ENCODE data around the gene ALG3.
A peak's percentile ranks its signal among the peaks of the same experiment; 100 is the strongest.
"Not testable (repeated sequence)": the region's sequence is repeated elsewhere in the genome, so short reads cannot be mapped to it uniquely, and the experiment has no call there.

The ALG3 gene
- 7.1 to 15.3 (median 11.0) reads per million in 4 donors for total RNA-seq

DNA sequence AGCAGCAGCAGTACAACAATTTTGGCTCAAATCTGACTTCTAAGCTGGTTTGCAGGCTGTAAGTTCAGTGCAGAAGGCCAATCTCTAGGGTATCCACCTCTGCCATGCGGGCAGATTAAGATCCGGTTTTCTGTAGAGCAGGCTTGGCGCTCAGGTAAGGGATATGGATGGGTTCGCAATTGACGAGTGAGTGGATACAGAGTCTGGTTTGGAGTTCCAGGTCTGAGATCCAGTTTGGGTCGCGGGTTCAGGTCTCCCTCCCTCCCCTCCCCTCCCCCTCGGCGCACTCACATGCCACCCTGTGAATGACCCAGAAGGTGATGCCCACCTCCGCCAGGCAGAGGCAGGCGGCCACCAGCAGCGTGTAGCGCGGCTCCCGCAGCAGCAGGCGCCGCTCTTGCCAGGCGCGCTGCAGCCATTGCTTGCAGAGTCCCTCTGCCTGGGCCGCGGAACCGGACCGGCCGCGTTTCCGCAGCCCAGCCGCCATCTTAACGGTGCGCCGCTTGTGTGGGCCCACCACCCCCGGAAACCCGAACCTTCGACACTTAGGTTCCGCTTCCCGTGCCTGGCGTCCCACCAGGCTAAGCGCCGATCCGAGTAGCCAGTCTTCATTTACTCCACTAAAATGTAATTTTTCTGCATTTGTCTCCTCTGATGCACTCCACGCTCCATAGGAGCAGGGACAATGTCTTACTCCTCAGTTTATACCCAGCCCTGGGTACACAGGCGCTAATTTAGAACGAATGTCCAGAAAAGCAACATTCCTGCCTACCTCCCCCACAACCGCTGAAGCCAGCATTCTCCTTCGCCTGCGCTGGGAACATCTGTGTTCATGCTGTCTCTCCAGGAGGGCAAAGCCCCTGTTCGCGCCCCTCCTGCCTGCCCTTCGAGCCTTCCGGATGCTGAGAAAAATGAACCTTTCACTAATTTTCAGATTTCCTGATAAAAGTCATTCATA, at the start of gene ALG3:
TSS of gene ALG3 (minus strand) at position 509 of the 958 bp plus-strand sequence. CDS start at position 487, 22 bp downstream.
- DNase-seq, result peak; percentile 69 to 87 (median 79)

DNA sequence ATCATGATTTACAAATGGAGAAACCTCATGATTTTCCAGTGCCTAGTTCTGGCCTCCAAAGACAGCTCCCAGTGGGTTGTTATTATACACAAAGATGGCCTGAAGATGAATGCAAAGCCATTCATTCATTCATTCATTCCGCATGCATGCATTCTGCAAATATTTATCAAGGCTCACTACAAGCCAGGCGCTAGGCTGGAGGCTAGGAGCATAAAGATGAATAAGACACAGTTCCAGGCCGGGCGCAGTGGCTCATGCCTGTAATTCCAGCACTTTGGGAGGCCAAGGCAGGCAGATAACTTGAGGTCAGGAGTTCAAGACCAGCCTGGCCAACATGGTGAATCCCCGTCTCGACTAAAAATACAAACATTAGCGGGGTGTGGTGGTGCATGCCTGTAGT, 47.9 kb upstream of the ALG3 start:
- no peak for DNase-seq

DNA sequence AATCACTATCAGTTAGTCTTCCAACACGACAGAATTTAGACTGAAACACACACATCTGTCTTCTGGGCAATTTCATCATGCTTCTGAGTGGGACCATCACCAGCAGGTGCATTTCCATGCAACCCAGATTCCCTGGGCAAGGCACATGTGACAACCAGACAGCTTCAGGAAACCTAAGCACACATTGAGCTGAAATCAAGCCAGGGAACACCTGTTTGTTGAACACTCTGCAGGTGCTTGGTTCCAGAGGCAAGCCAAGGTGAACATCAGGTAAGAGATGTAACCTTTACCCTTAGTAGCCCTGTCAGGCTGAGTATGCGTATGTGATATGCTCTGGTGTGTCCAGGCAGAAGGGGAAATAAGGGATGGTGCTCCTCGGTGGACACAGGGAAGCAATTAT, 47.0 kb upstream of the ALG3 start:
- DNase-seq, result no peak

DNA sequence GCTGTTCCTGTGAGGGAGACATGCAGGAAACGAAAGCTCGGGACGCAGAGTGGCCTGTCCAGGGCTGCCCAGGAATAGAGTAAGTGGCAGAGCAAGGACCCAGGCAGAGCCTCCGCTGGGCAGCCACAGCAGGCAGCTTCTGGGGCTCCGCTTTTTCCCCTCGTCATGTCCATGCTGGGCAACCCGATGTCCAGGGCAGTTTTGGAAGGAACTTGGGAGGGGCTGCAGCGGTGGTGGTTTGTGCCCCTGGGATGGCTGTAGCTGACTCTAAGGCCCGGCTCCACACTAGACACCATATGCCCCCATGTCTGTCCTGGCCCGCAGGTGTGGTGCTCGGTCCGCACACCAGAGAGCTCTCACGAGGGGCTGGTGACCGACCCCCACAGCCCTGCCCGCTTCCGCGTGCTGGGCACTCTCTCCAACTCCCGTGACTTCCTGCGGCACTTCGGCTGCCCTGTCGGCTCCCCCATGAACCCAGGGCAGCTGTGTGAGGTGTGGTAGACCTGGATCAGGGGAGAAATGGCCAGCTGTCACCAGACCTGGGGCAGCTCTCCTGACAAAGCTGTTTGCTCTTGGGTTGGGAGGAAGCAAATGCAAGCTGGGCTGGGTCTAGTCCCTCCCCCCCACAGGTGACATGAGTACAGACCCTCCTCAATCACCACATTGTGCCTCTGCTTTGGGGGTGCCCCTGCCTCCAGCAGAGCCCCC, 43.1 kb upstream of the ALG3 start:
- DNase-seq, result no peak

DNA sequence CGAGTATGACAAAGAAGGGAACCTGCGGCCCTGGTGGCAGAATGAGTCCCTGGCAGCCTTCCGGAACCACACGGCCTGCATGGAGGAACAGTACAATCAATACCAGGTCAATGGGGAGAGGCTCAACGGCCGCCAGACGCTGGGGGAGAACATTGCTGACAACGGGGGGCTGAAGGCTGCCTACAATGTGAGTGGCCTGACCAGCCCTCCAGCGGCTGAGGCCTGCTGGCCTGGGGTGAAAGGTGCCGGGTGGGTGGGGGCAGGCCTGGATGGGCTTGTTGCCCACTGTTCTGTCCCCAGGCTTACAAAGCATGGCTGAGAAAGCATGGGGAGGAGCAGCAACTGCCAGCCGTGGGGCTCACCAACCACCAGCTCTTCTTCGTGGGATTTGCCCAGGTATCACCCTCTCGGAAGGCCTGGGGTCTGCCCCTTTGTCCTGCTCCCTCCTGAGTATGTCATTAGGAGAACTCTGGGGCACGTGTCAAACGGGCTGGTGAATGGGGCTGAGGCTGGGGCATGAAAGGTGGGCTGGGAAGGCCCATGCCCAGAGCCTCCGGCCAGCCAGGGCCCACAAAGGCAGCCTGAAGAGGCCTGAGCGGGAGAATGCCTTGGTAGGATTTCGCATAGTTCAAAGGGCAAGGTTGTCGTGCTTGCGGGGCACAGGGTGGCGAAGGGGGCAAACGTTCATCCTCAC, 42.4 kb upstream of the ALG3 start:
- no peak for DNase-seq

DNA sequence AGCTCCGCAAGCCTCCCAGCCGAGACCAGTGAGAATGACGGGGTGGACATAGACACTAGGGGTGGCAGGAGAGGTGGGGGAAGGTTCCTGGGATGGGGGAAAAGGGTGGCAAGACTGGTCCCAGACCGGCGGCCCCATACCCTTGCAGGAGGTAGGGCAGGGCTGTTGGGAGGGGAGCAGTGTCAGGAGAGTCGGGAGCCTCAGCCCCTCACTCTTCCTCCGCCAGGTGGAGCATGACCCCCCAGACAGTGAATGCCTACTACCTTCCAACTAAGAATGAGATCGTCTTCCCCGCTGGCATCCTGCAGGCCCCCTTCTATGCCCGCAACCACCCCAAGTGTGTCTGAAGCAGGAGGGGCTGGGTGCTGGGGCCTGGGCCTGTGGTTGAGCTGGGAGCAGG, 41.6 kb upstream of the ALG3 start:
- DNase-seq, result no peak

DNA sequence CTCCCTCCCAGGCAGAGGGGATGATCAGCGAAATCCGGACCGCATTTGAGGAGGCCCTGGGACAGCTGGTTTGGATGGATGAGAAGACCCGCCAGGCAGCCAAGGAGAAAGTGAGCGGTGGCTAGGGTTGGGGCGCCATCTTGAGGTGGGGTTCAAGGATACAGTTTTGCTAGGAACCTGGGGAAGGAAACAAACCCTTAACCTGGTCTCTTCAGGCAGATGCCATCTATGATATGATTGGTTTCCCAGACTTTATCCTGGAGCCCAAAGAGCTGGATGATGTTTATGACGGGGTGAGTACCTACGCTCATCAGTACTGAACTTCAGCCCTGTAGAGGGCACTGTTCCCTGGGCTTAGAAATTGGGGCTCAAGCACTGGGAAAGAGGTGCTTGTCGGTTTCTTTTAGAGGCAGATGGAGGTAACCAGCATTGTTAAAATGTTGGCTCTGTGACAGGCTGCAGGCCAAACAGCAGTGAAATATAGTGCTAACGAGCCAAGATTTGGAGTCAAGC, 40.7 kb upstream of the ALG3 start:
- DNase-seq, result peak in 4 of 5 donors; percentile 30 to 55 (median 40)

DNA sequence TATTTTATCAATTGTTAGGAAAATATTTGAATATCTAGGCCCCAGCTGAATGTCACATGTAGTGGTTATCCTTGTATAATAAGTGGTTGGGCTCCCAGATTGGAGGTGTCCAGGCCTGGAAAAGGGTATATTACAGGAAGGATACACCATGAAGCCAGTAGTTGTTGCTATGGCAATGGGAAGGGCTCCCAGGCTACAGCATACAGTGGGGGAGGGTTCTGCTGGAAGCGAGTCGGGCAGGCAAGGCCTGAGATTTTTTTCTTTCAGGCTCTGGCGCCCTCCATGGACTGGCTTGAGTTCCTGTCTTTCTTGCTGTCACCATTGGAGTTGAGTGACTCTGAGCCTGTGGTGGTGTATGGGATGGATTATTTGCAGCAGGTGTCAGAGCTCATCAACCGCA, 35.9 kb upstream of the ALG3 start:
- peak in 1 of 5 donors; percentile 35 for DNase-seq

DNA sequence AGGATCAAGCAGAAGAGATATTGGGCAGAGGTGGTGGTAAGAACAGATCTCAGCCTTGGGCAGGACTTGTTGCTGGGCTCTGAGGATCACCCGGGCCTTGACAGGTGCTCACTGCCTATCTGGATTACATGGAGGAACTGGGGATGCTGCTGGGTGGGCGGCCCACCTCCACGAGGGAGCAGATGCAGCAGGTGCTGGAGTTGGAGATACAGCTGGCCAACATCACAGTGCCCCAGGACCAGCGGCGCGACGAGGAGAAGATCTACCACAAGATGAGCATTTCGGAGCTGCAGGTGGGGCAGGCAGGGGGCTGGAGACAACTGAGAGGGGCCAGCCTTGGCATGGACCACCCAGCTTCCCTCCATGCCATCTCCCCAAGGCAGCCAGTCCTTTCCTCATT, 34.9 kb upstream of the ALG3 start:
- DNase-seq, result no peak

DNA sequence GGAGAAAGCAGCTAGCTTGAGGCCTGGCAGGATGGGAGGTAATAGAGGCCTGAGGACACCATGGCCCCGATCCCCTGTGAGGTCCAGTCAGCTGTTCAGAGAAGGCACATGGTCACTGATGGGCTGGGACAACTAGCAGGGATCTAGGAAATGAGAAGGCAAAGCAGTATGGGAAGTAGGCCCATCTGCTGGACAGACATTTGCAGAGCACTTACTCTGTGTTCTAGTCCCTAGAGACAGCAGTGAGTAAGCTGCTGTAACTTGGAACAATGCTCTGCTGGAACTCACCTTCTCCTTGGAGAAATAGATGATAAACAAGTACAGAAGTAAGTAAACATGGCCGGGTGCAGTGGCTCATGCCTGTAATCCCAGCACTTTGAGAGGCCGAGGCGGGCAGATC, 34.2 kb upstream of the ALG3 start:
- DNase-seq, result no peak

DNA sequence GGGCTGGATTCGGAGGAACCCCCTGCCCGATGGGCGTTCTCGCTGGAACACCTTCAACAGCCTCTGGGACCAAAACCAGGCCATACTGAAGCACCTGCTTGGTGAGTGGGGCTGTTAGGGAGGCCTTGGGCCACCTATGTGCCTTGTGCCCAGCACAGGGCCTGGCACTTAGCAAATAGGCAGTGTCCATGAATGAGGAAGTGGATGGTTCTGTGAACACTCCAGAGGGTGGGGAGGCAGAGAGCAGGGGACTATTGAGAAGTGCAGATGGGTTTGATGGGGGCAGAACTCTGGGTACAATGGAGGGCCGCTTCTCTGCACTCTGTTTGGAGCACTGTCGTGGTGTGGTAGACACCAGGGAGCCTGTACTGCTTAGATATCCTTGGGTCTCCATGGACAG, 28.6 kb upstream of the ALG3 start:
- DNase-seq, result no peak

DNA sequence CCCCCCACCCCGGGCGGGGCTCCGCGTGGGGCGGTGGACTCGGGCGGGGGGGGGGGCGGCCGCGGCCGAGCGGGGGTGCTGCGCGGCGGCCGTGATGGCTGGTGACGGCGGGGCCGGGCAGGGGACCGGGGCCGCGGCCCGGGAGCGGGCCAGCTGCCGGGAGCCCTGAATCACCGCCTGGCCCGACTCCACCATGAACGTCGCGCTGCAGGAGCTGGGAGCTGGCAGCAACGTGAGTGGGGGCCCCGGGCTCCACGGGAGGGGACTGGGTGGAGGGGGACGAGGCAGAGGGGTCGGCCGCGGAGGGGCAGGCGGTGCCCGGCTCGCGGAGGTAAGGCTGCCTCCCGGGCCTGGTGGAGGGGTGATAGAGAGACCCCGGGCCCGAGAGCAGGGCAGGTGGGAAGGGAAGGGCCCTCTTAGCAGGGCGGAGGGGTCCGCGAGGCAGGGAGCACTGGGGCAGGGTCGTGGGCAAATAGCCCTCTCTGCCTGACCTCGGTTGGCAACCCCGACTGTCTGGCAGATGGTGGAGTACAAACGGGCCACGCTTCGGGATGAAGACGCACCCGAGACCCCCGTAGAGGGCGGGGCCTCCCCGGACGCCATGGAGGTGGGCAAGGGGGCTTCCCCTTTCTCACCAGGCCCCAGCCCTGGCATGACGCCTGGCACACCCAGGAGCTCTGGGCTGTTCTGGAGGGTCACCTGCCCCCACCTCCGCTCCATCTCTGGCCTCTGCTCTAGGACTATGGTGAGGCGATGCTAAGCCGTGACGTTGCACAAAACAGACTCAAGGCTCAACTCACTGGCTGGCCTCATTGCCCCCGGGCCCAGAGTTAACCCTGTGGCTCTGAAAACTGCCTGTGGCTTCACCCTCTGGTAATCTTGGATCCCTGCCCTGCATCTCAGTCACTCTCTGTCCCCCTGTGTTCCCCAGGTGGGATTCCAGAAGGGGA, 27.5 kb upstream of the ALG3 start, which contains the start of gene ECE2:
TSS of gene ECE2 (plus strand) at position 62 of the 950 bp plus-strand sequence. CDS start at position 194, 132 bp downstream.
- no peak for DNase-seq

DNA sequence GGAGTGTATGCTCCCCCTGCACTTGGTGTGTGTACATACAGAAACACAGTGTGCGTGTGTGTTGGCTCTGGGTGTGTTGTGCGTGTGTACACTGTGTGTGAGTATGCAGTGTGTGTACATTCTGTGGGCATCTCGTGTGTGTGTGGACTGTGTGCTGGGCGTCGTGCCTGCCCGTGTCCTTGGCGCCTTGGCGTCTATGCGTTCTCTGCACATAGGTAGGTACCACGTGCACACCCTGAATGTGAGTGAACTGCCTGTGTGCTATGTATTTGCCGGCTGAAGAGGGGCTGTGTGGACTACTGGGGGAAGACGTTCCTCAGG, 26.6 kb upstream of the ALG3 start:
- DNase-seq, result no peak

DNA sequence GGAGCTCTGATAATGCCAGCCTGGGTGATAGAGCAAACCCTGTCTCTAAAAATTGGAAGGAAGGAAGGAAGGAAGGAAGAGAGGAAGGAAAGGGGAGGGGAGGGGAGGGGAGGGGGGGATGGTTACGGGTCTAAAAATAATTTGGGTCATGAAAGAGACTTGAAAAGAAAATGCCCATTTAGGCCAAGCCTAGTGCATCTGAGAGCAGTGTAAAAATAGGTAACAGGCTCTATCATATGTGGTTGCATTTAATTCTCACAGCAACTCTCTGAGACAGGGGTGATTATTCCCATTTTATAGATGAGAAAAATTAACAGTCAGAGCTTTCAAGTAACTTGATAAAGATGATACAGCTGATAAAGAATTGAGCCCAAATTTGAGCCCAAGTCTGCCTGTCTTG, 23.5 kb upstream of the ALG3 start:
- no peak for DNase-seq

DNA sequence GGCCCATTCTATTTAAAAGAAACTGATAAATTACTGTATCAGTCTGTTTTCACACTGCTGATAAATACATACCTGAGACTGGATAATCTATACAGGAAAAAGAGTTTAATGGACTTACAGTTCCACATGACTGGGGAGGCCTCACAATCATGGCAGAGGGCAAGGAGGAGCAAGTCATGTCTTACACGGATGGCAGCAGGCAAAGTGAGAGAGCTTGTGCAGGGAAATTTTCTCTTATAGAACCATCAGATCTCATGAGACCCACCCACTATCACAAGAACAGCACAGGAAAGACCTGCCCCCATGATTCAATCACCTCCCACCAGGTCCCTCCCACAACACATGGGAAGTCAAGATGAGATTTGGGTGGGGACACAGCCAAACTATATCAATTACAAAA, 18.5 kb upstream of the ALG3 start:
- DNase-seq, result not testable (repeated sequence)

DNA sequence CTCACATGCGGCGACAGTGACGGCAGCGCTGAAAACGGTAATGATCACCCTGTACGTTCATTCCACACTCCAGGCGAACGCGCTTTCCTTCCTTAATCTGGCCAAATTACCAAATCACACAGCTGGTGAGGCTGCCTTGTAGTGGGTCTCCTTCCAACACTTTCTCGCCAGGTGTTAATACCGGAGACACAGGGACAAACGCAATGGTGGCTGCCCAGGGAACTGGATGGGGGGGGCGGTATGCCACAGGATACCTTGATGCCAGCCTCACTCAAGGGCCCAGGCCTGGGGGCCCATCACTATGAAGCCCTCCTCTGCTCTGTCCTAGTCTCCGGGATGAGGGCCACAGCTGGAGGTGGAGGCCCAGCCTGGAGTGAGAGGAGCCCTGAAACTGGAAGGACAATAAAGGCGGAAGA, 14.0 kb upstream of the ALG3 start:
- no peak for DNase-seq

DNA sequence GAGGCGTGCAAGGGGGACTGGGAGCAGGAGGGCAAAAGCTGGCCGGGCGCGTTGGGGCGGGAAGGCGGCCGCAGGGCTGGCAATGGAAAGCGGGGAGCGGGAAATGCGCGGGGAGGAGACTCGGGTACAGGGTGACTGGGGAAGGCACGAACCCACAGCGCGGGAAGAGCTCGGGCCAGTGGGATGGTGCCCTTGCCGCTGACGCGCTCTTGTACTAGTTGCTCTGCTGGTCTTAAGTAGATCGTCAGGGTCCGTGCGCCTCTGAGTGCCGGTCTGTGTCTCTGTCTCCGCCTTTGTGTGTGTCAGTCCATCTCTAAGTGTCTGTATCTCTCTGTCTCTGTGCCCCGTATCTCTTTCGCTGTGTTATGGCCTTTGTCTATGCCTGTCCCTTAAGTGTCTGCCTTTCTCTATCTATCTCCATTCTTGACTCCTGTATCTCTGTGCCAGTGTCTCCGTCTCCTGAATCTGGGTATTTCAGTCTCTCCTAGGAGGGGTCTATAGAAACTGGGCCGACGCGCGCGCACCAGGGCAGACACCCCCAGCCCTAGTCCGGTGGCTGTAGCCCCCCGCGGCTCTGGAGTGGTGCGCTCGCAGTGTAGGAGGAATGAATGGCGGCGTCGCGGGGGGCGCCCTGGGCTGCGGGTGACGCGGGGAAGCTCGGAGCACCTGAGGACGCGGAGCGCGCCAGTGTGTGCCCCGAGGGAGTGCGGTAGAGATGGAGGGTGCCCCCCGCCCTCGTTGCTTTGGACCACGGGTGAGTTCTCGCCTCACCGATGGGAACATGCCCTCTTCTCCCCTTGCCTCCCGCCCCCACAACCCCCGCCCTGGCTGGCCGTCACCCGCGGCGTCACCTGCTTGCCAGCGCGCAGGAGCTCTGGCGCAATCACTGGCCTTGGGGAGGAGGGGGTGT, 13.3 kb upstream of the ALG3 start:
- DNase-seq, result peak in 1 of 5 donors; percentile 10

DNA sequence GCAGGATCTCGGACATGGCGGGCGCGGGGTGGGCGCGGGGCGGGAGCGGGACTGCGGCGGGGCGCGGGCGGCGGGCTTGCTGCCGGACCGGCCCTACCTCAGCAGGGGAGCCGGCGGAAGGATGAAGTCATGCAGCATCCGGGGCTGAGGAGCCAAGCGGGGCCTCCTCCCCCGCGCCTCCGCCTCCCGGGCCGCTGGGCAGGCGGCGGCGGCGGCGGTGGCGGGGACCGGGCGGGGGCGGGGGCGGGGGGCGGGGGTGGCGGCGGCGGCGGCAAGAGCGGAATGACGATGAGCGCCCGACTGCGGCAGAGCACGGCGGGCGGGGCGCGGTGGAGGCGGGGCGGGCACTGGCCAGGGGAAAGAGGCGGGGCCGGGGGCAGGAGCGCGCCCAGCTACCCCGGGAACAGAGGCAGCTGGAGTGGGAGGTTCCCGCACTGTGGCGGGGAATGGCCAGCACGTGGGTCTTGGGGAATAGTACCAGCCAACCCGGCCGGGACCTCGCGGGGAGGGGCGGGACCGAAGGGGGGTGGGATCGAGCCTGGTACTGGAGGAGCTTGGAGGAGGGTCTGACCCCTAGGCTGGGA, 12.6 kb upstream of the ALG3 start, which contains the start of gene CAMK2N2:
TSS of gene CAMK2N2 (minus strand) at position 284 of the 584 bp plus-strand sequence. CDS start at position 16, 268 bp downstream.
- DNase-seq, result peak; percentile 24 to 64 (median 50)

DNA sequence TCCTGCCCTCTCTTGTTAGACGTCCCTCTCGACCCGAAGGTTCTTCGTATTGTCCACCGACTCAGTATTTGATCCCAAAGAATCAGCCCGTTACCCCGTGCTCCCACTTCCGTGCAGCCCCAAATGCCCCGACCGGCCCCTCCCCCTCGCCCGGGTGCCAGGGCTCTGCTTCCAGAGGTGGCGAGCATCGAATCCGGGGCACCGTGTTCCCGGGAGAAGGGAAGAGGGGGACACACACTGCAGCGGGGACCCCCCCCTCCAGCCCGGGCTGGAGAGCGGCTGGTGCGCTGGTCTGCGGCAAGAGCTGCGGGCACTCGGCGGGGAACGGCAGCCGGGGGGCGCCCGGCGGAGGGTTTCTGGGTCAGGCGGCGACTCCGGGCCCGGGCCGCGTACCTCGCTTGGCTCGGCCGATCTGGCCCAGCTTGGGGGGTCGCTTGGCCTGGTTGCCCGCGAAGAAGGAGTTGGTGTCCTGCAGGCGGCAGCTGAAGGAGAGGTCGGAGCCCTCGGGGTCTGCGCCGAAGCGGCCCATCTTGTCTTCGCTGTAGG, 12.0 kb upstream of the ALG3 start:
- DNase-seq, result no peak

Data from T-helper 1 cell (primary cell).